Panc1 (cell line): Measurements from ENCODE around the gene TIGAR. TPM values are rescaled to one million over a fixed set of nuclear protein-coding genes. Genes with fewer than 3 reads are reported as not detected.

Source experiments
- ATAC-seq: fragments of 200-7000 bp; cut with Tn5 transposase; 2 replicates; pipeline ENCODE4 v1.9.1; 2020; ENCODE audit warnings: mild to moderate bottlenecking, moderate library complexity
- BruUV-seq: library from RNA; stranded (reverse); fragments of 400-500 nt; replicated peaks from 2 replicates; lab custom pipeline; 2021; lab: Mats Ljungman, UMichigan
- CTCF ChIA-PET: fragments of 300-600 bp; sonication (Branson Sonifier 250); formaldehyde crosslinking; loops from one replicate; lab custom pipeline; 2022; ENCODE audit warnings: antibody characterized with exemption; lab: Charles Lee
- POLR2A ChIA-PET: fragments of 300-600 bp; sonication (Branson Sonifier 250); formaldehyde crosslinking; loops from one replicate; lab custom pipeline; 2022; ENCODE audit warnings: antibody characterized with exemption; lab: Charles Lee
- DNase-seq: peaks from one replicate; pipeline ENCODE4 v3.0.0-alpha.2; 2010; ENCODE audit warnings: low read depth, low spot score
- H3K27ac ChIP-seq: 2 replicates; pipeline ENCODE4 v1.5.1; 2011; ENCODE audit warnings: mild to moderate bottlenecking, low read length, inconsistent platforms
- H3K27me3 ChIP-seq: fragments of 200-500 bp; sonication (Bioruptor generic); 2 replicates; pipeline ENCODE4 v1.6.0; 2014; ENCODE audit warnings: low read length, inconsistent platforms; ENCODE audit not compliant: control insufficient read depth, insufficient read depth
- H3K36me3 ChIP-seq: fragments of 200-500 bp; sonication (Bioruptor generic); 2 replicates; pipeline ENCODE4 v1.5.1; 2014; ENCODE audit warnings: inconsistent platforms, mild to moderate bottlenecking, low read length, moderate library complexity; ENCODE audit not compliant: control insufficient read depth, insufficient read depth
- H3K4me1 ChIP-seq: 2 replicates; pipeline ENCODE4 v1.5.1; 2011; ENCODE audit warnings: inconsistent platforms, mild to moderate bottlenecking, low read length, moderate library complexity; ENCODE audit not compliant: control insufficient read depth, insufficient read depth
- H3K4me3 ChIP-seq, 2 experiments: 2 replicates each; pipeline ENCODE4 v1.5.1; 2011 to 2012; ENCODE audit warnings: low read depth in 2 of 2, low read length in 2 of 2, mild to moderate bottlenecking in 2 of 2, inconsistent platforms in 1 of 2, moderate library complexity in 1 of 2
- H3K9me3 ChIP-seq: fragments of 200-500 bp; sonication (Bioruptor generic); 2 replicates; pipeline ENCODE4 v1.5.1; 2014; ENCODE audit warnings: low read depth, mild to moderate bottlenecking, inconsistent platforms, low read length, moderate library complexity; ENCODE audit not compliant: control insufficient read depth, insufficient read depth
- CTCF ChIP-seq: fragments of 450-650 bp; IDR thresholded peaks from 2 replicates; pipeline ENCODE4 v1.5.1; 2017; ENCODE audit warnings: mild to moderate bottlenecking
- POLR2AphosphoS5 ChIP-seq: IDR thresholded peaks from 2 replicates; pipeline ENCODE4 v1.6.1; 2012; ENCODE audit warnings: mild to moderate bottlenecking, low read depth, low read length, moderate library complexity
- REST ChIP-seq, 2 experiments: IDR thresholded peaks; 2 replicates each; pipeline ENCODE4 v1.6.1; 2011 to 2012; ENCODE audit warnings: low read depth in 2 of 2, control low read depth in 1 of 2, low read length in 1 of 2, mild to moderate bottlenecking in 1 of 2, moderate library complexity in 1 of 2; ENCODE audit not compliant: insufficient read depth in 1 of 2
- SIN3A ChIP-seq: IDR thresholded peaks from 2 replicates; pipeline ENCODE4 v1.6.1; 2012; ENCODE audit warnings: low read depth, mild to moderate bottlenecking, low read length, moderate library complexity, borderline replicate concordance; ENCODE audit not compliant: insufficient read depth
- TCF7L2 ChIP-seq: IDR thresholded peaks from 2 replicates; pipeline ENCODE4 v1.6.1; 2011; ENCODE audit warnings: mild to moderate bottlenecking, low read depth, low read length, inconsistent platforms
- in situ Hi-C: cut with HindIII; loops from 2 replicates; pipeline ENCODE4 v1.10.0; 2016; ENCODE audit warnings: low sequenced_read_pairs, low pct_unique_long_range_greater_than_20kb
- intact Hi-C: fragments of 100-400 bp; cut with micrococcal nuclease; formaldehyde crosslinking; loops from one replicate; pipeline ENCODE4 v1.10.0; 2022; ENCODE audit not compliant: unreplicated experiment
- total RNA-seq: library from RNA; stranded (reverse); gene quantifications from one replicate; pipeline ENCODE4 v1.2.1, GENCODE V29; 2021; ENCODE audit not compliant: unreplicated experiment

TIGAR gene
- total RNA-seq, 1 experiment from 2014 or later = 17.4 TPM

GRCh38 chr12:4285070-4285469 is 35.9 kb upstream of the TIGAR start:
- no peaks in the 10 kb centered on the region for H3K36me3 ChIP-seq
- in situ Hi-C loops = no loop called here
- H3K9me3 ChIP-seq = no peaks in the 10 kb centered on the region
- ChIA-PET POLR2A (interaction anchor here (0.6 kb wide), 1 partner anchor 208 kb away, joined by 3 read pairs; no protein-coding TSS in a partner anchor), CTCF (no interaction called here)
- no peak overlapping the region for H3K4me3 ChIP-seq
- intact Hi-C loops = no loop called here
- no peak for TF ChIP-seq REST (IDR thresholded peaks at IDR 0.05; ENCODE audit: insufficient read depth in 1 of 2, low read depth in 2 of 2, low read length in 1 of 2)
- TF ChIP-seq CTCF = no peak
- TF ChIP-seq POLR2AphosphoS5 = no peak
- TF ChIP-seq TCF7L2 = no peak
- no peak for TF ChIP-seq SIN3A
- BruUV-seq = no TSS peak
- ATAC-seq = no peak
- H3K27ac ChIP-seq = no peak overlapping the region
- no peak for DNase-seq
- no peaks in the 10 kb centered on the region for H3K4me1 ChIP-seq
- H3K27me3 ChIP-seq = no peaks in the 10 kb centered on the region

- CTCF ChIA-PET = no interaction called here
- DNase-seq (no peak), ATAC-seq (no peak)
- TF ChIP-seq CTCF (no peak), REST (IDR thresholded peaks at IDR 0.05; ENCODE audit: insufficient read depth in 1 of 2, low read depth in 2 of 2, low read length in 1 of 2) (no peak), TCF7L2 (no peak), SIN3A (no peak), POLR2AphosphoS5 (no peak)
- H3K4me1 ChIP-seq = no peaks in the 10 kb centered on the region
- no peaks in the 10 kb centered on the region for H3K9me3 ChIP-seq
- no peak overlapping the region for H3K27ac ChIP-seq
- no peak overlapping the region for H3K4me3 ChIP-seq
- in situ Hi-C loops (no loop called here), intact Hi-C loops (no loop called here)
- no peaks in the 10 kb centered on the region for H3K27me3 ChIP-seq
- POLR2A ChIA-PET = no interaction called here
- BruUV-seq = no TSS peak
- H3K36me3 ChIP-seq = no peaks in the 10 kb centered on the region
These were observed 34.8 kb upstream of the TIGAR start for GRCh38 chr12:4286228-4286627.
